Osteoblast (primary cell): ENCODE measurements around the gene MFN2. TPM values are rescaled to one million over a fixed set of nuclear protein-coding genes. Genes with fewer than 3 reads are reported as not detected.
A peak's percentile ranks its signal among the peaks of the same experiment; 100 is the strongest.
"Not testable (repeated sequence)": the region's sequence is repeated elsewhere in the genome, so short reads cannot be mapped to it uniquely, and the experiment has no call there.

Experiments used
- DNase-seq: peaks from one replicate; pipeline ENCODE4 v3.0.0; 2011; ENCODE audit warnings: low spot score, mixed read lengths; ENCODE audit not compliant: insufficient read length; ENCODE audit errors: missing footprints
- H2AFZ ChIP-seq: 2 replicates; pipeline ENCODE4 v1.6.0; 2011; ENCODE audit warnings: mild to moderate bottlenecking, low read length
- H3K27ac ChIP-seq: 2 replicates; pipeline ENCODE4 v1.5.1; 2011; ENCODE audit warnings: mild to moderate bottlenecking, low read depth, low read length, moderate library complexity
- H3K27me3 ChIP-seq: 2 replicates; pipeline ENCODE4 v1.6.0; 2012; ENCODE audit warnings: mild to moderate bottlenecking, control low read depth, inconsistent platforms, low read length, moderate library complexity; ENCODE audit not compliant: insufficient read depth
- H3K36me3 ChIP-seq: 2 replicates; pipeline ENCODE4 v1.5.1; 2011; ENCODE audit warnings: mild to moderate bottlenecking, low read length, control low read depth, moderate library complexity; ENCODE audit not compliant: insufficient read depth
- H3K4me1 ChIP-seq: 2 replicates; pipeline ENCODE4 v1.5.1; 2011; ENCODE audit warnings: mild to moderate bottlenecking, low read length, control low read depth, moderate library complexity; ENCODE audit not compliant: insufficient read depth
- H3K4me2 ChIP-seq: 2 replicates; pipeline ENCODE4 v1.6.0; 2011; ENCODE audit warnings: mild to moderate bottlenecking, low read length; ENCODE audit not compliant: insufficient read depth
- H3K4me3 ChIP-seq: fragments of 200-600 bp; sonication (generic); 3 replicates; pipeline ENCODE4 v1.5.1; 2012; ENCODE audit warnings: mild to moderate bottlenecking, low read length, inconsistent platforms; ENCODE audit not compliant: insufficient read depth
- H3K79me2 ChIP-seq: 2 replicates; pipeline ENCODE4 v1.6.0; 2012; ENCODE audit warnings: mild to moderate bottlenecking, low read length, control low read depth, inconsistent platforms; ENCODE audit not compliant: insufficient read depth
- H3K9me3 ChIP-seq: 2 replicates; pipeline ENCODE4 v1.5.1; 2011; ENCODE audit warnings: low read depth, low read length, control low read depth
- H4K20me1 ChIP-seq: 2 replicates; pipeline ENCODE4 v1.6.0; 2012; ENCODE audit warnings: mild to moderate bottlenecking, low read length, control low read depth; ENCODE audit not compliant: insufficient read depth
- total RNA-seq: library from RNA; depleted of rRNA; stranded (reverse); fragments of >200 nt; gene quantifications from 2 replicates; pipeline ENCODE4 v1.2.3, GENCODE V29; 2012
- TF ChIP-seq, protein P1 (sequence below): IDR thresholded peaks from 2 replicates; pipeline ENCODE4 v1.5.1; 2011; ENCODE audit warnings: mild to moderate bottlenecking, low read depth, low read length, moderate library complexity; ENCODE audit errors: extremely low read depth

MFN2 gene
- total RNA-seq, 1 donor = 51.0 TPM

DNA sequence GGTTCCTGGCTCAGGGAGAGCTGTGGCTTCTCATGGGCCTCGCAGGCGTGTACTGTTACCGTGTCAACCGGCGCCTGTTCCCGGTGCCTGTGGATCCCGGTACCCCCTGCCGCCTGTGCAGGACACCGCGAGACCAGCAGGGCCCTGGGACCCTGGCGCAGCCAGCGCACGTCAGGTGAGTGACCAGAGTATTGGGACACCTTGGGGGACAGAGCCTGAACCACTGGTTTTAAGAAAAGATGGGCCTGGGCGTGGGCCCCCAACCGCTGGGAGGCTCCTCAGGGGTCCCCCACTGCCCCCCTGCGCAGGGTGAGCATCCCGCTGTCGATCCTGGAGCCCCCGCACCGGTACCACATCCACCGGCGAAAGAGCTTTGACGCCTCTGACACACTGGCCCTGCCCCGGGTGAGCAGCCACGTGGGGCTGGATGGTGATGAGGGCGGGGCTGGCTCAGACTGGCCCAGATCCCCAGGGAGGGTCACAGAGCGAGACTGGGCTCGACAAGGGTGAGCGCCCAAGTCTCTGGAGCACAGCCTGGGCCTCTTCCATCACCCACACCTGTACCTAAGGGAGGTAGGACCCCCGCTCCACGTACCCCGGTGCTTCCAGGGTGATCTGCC lies 49.6 kb downstream of the MFN2 start:
- no peaks in the 10 kb centered on the region for H3K9me3 ChIP-seq
- no peaks in the 10 kb centered on the region for H3K79me2 ChIP-seq
- TF ChIP-seq, protein P1, sequence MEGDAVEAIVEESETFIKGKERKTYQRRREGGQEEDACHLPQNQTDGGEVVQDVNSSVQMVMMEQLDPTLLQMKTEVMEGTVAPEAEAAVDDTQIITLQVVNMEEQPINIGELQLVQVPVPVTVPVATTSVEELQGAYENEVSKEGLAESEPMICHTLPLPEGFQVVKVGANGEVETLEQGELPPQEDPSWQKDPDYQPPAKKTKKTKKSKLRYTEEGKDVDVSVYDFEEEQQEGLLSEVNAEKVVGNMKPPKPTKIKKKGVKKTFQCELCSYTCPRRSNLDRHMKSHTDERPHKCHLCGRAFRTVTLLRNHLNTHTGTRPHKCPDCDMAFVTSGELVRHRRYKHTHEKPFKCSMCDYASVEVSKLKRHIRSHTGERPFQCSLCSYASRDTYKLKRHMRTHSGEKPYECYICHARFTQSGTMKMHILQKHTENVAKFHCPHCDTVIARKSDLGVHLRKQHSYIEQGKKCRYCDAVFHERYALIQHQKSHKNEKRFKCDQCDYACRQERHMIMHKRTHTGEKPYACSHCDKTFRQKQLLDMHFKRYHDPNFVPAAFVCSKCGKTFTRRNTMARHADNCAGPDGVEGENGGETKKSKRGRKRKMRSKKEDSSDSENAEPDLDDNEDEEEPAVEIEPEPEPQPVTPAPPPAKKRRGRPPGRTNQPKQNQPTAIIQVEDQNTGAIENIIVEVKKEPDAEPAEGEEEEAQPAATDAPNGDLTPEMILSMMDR = no peak
- H3K36me3 ChIP-seq = peaks cover 23% of the 10 kb centered on the region
- no peak overlapping the region for H3K27ac ChIP-seq
- no peak overlapping the region for H3K4me2 ChIP-seq
- no peak overlapping the region for H3K4me3 ChIP-seq
- H4K20me1 ChIP-seq = peaks cover 2% of the 10 kb centered on the region
- peaks cover 6% of the 10 kb centered on the region for H3K4me1 ChIP-seq
- H2AFZ ChIP-seq = no peak overlapping the region
- H3K27me3 ChIP-seq = no peaks in the 10 kb centered on the region
- peak; percentile 47 for DNase-seq

DNA sequence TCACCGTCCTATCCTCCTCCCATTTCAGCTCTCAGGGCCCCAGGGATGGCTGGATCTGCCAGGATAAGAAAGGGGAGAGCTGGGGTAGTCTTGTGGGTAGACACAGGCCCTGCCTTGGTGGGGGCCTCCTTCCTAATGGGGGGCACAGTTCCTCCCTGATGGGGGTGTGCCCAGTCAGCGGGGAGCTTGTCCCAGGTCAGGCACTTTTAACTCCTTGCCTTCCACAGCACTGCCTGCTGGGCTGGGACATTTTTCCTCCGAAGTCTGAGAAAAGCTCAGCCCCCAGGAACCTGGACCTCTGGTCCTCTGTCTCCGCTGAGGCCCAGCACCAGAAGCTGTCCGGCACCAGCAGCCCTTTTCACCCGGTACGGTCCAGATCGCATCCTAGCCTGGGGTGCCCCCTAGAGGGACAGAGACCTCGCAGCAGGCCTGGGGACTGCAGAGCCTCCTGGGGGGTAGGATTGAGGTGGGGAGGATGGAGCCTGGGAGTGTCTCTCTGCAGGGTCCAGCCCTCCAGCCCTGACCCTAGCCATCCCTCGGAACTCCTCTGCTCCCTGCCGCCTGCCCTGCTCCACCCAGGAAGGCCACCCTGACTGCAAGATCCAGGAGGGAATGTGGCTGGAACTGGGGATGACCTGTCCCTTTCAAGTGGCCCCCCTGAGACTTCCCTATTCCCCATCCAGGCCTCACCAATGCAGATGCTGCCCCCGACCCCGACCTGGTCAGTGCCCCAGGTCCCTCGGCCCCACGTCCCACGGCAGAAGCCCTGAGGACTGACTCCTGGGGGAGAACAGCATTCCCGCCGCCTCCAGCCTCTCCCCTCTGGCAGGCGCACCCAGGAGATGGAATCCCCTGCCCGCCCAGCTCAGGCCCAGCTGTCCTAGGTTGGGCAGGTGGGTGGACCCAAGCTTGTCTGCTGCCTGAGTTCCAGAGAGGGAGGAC lies 51.1 kb downstream of the MFN2 start:
- no peaks in the 10 kb centered on the region for H3K27me3 ChIP-seq
- TF ChIP-seq, protein P1 = peak; percentile 58
- H3K4me2 ChIP-seq = no peak overlapping the region
- DNase-seq = peak; percentile 94
- H3K79me2 ChIP-seq = no peaks in the 10 kb centered on the region
- H4K20me1 ChIP-seq = peaks cover 2% of the 10 kb centered on the region
- no peak overlapping the region for H3K27ac ChIP-seq
- H3K36me3 ChIP-seq = peaks cover 21% of the 10 kb centered on the region
- H3K4me3 ChIP-seq = no peak overlapping the region
- no peaks in the 10 kb centered on the region for H3K9me3 ChIP-seq
- peaks cover 6% of the 10 kb centered on the region for H3K4me1 ChIP-seq
- no peak overlapping the region for H2AFZ ChIP-seq

DNA sequence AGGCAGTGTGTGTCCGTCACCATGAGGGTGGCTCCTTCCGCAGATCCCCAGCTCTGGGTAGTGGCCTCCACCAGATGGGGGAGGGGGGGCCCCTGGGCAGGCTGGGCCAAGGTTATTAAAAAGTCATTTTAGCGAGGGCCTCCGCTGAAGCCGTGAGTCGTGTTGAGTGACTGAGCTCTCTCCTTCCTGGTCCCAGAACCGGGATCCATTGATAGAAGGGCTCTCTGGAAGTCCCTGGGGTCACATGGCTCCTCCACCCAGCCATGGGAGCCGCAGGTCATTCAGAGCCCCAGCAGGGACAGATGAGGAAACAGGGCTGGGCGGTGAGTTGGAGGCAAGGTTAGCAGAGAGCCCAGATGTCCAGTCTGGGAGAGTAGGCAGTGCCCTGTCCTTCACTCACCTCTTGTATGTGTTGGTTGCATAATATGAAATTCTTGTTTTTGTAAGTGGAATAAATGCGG lies 51.9 kb downstream of the MFN2 start:
- Histone ChIP-seq H3K9me3 (no peaks in the 10 kb centered on the region), H3K4me1 (peaks cover 6% of the 10 kb centered on the region), H3K27me3 (no peaks in the 10 kb centered on the region), H3K79me2 (no peaks in the 10 kb centered on the region), H3K4me3 (no peak overlapping the region), H3K27ac (no peak overlapping the region), H4K20me1 (no peaks in the 10 kb centered on the region), H3K36me3 (peaks cover 16% of the 10 kb centered on the region), H2AFZ (no peak overlapping the region), H3K4me2 (no peak overlapping the region)
- TF ChIP-seq, protein P1 = no peak
- DNase-seq = peak; percentile 47

DNA sequence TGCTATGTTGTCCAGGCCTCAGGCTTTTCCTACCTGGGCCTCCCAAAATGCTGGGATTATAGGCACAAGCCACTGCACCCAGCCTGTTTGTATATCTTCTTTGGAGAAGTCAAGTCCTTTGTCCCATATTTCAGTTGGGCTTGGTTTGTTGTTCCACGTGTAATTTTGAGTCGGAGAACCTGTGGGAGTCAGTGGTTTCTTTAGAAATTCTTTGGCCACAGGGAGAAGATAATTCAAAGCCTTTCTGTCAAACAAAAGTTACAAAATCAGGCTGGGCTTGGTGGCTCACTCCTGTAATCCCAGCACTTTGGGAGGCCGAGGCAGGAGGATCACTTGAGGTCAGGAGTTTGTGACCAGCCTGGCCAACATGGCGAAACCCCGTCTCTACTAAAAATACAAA lies 53.2 kb downstream of the MFN2 start:
- not testable (repeated sequence) for H3K4me2 ChIP-seq, H3K4me3 ChIP-seq, H3K27ac ChIP-seq, H3K27me3 ChIP-seq, H2AFZ ChIP-seq, H4K20me1 ChIP-seq, H3K79me2 ChIP-seq, DNase-seq, H3K9me3 ChIP-seq, H3K4me1 ChIP-seq
- peaks cover 10% of the 10 kb centered on the region for H3K36me3 ChIP-seq
